Upper lobe of left lung (tissue), 4 donors: ENCODE data around the gene RNF213.

Experiments
- EP300 ChIP-seq, 4 donors: sonication (generic); formaldehyde crosslinking; IDR thresholded peaks; one replicate each; pipeline ENCODE4 v1.5.1; 2017; ENCODE audit warnings: antibody characterized with exemption in 4 of 4, control low read depth in 2 of 4
- POLR2A ChIP-seq, 4 donors: fragments of 450-650 bp; IDR thresholded peaks; one replicate each; pipeline ENCODE4 v1.5.1; 2016 to 2017; ENCODE audit warnings: antibody characterized with exemption in 4 of 4, mild to moderate bottlenecking in 2 of 4
- POLR2AphosphoS5 ChIP-seq, 2 donors: sonication (generic); formaldehyde crosslinking; IDR thresholded peaks; one replicate each; pipeline ENCODE4 v1.5.1; 2017; ENCODE audit warnings: antibody characterized with exemption in 2 of 2
- TF ChIP-seq, protein P1 (sequence below), 6 experiments: fragments of 450-650 bp in 4 of 6; fragments of 200-600 bp in 2 of 6; sonication (generic) in 2 of 6; IDR thresholded peaks; one replicate each; pipeline ENCODE4 v1.5.1; 2016 to 2019; ENCODE audit warnings: antibody characterized with exemption in 6 of 6

GRCh38 chr17:80393961-80394360, 133.3 kb downstream of the RNF213 start:
- TF ChIP-seq, protein P1, sequence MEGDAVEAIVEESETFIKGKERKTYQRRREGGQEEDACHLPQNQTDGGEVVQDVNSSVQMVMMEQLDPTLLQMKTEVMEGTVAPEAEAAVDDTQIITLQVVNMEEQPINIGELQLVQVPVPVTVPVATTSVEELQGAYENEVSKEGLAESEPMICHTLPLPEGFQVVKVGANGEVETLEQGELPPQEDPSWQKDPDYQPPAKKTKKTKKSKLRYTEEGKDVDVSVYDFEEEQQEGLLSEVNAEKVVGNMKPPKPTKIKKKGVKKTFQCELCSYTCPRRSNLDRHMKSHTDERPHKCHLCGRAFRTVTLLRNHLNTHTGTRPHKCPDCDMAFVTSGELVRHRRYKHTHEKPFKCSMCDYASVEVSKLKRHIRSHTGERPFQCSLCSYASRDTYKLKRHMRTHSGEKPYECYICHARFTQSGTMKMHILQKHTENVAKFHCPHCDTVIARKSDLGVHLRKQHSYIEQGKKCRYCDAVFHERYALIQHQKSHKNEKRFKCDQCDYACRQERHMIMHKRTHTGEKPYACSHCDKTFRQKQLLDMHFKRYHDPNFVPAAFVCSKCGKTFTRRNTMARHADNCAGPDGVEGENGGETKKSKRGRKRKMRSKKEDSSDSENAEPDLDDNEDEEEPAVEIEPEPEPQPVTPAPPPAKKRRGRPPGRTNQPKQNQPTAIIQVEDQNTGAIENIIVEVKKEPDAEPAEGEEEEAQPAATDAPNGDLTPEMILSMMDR (IDR thresholded peaks at IDR 0.05), result no peak
- TF ChIP-seq EP300 (IDR thresholded peaks at IDR 0.05) (no peak), POLR2A (IDR thresholded peaks at IDR 0.05) (no peak), POLR2AphosphoS5 (IDR thresholded peaks at IDR 0.05) (no peak)
